SIG-M5 (cell line): Measurements from ENCODE around the gene CXorf58.
A peak's percentile ranks its signal among the peaks of the same experiment; 100 is the strongest.

Experiments used
- DNase-seq: peaks from one replicate; lab custom pipeline; 2025; lab: John Stamatoyannopoulos, UW

CXorf58 gene

DNA sequence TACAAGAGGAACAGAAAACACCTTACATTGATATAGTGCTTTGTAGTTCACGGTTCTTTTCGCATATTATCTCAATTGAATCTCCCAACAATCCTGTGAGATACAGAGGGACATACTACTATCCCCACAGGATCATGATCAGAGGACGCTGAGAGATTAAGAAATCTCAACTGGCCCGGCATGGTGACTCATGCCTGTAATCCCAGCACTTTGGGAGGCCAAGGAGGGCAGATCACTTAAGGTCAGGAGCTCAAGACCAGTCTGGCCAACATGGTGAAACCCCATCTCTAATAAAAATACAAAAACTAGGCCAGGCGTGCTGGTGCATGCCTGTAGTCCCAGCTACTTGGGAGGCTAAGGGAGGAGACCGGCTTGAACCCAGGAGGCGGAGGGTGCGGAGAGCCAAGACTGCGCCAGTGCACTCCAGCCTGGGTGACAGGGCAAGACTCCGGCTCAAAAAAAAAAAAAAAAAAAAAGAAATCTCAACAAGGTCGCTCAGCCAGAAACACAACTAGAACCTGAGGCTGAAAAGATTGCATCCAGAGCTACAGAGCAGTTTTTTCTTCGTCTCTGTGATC is 7.5 kb upstream of the CXorf58 start:
- no peak for DNase-seq

DNA sequence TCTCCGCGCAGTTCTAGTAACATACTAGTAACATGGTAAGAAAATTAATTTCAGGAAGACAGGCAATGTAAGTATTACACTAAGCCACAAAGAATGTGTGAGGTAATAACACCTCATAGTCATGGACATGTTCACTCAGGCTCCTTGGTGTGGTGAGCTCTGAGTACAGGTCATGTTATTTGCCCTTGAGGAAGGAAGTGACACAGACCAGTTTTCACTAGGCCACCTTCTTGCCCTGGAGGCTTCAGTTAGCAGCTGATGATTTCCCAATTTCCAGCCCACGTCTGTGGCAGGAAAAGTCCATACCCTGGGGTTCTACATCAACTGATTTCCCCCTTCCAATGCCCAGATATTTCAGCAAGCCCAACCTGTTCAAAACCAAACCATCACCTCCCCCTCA is 6.7 kb upstream of the CXorf58 start:
- no peak for DNase-seq

DNA sequence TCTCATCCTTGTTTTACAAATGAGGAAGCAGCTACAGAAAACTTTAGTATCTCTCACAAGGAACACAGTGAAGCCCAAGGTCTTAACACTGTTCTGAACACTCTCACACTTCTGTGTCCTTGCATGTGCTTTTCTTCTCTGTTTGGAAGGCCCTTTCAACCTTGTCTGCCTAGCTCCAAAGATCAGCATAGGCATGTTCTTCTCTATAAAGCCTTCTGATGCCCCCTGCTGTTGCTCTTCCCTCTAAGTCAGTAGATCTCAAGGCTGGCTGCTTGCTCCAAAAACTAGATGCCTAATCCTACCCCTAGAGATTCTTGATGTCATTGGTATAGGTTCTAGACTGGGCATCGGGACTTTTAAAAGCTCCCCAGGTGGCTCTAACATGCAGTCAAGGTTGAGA is 6.0 kb upstream of the CXorf58 start:
- peak; percentile 30 for DNase-seq

DNA sequence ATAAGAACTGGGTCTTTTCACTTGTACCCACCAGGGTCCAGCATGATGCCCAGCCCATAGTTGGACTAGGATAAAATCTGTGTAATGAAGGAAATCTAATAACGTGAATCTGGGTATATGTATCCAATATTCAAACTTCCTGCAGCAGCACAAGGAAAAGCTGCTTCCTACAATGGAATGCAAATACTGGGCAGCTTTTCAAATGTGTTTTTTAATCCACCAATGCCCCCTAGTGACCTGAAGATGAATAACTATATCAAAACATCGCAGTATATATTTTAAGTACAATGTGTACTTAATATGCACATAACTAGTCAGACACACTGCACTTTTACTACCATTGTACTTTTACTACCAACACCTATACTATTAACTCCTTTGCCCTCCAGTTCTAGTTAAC is 5.4 kb upstream of the CXorf58 start:
- no peak for DNase-seq

DNA sequence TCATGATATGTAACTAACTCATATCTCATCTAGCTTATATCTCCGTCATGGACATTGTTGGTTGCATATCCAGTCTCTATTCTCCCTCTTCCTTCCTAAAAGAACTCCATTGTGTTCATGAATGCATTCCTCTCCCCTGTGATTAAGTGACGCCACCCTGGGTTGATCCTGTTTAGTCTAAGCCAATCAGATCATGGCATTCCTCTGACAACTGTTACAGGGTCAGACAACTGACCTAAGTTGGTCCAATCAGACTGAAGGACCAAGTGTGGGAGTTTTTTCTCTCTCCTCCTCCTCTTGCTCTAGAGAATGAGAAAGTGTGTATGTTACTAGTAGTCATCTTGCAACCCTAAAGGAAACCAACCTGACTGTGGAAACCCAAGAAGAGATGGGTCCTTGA is 3.7 kb upstream of the CXorf58 start:
- no peak for DNase-seq

DNA sequence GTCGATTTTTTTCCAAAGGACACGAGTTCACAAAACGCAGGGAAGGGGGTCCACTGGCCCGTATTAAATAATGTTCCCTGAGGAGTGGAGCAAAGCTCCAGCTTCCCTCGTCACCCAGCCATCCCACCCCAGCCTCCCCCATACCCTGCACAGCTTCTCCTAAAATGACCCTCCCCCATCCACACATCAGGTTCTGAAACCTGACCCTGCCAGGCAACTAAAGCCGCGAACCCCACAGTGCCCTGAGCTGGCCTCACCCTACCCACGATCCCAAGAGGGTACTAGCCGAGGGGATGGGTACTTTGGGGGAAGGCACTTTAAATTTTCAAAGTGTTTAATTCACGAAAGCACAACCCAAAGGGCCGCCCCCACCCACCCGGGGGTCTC is 702 bp upstream of the CXorf58 start:
- DNase-seq = no peak

DNA sequence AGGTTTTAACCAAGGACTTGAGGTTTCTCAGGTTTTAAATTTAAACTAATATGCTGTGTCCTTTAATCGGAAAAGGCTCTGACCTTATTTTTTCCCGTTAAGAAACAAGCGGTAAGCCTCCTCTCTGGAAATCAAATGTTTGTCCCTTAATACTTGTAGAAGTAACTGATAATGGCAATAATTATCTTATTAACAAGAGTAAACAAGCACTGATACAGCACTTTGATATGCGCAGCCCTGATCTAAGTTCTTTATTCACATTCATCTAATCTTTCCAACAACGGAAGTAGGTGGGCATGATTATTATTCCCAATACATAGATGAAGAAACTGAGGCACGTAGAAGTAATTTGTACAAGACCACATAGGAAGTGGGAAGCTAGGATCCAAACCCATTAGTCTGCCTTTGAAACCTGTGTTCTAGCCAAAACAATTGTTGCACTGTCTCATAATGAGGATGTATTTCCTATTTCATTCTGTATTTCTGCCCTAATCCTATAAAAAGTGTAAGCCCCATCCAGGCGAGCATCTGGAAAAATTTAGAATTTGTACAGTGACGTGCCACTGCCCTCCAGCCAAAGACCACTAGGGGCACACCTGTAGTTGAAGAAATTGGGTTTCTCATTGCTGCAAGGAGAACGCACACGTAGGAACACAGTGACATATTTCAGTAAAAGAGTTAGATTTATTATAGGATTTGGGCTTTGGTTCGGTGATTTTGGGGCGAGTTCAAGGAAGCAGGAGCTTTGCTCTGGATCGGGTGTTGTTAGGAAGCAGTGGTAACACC is 606 bp downstream of the CXorf58 start:
- DNase-seq = no peak

DNA sequence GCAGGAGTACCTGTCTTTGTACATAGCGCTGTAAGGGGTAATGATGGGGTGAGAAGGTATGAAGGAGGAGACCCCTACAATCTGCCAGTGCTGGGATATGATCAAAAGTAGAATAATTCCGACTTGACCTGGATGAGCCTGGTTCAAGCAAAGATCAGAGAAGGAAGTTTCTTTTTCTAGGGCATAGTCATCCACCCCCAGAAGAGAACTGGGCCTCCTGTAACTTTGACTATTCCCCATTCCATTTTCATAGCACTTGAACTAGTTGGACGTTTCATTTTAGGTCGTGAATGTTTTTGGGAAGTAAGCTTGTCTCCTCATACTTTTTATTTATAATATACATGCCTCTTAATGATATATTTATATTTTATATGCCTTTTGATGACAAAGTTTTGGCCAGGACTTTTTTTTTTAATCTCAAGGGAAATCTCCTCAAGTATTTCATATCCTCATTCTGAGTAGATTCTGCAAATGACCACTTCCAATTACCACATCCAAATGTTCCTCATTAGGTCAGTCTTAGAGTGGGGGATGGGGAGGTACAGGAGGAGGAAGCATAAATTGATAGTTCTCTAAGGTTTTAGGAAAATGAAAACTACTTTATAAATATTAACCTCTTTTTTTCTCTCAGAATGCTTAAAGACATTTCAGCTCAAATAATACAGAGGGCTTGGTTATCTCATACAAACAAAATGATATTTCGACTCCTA is 3.5 kb downstream of the CXorf58 start:
- no peak for DNase-seq

DNA sequence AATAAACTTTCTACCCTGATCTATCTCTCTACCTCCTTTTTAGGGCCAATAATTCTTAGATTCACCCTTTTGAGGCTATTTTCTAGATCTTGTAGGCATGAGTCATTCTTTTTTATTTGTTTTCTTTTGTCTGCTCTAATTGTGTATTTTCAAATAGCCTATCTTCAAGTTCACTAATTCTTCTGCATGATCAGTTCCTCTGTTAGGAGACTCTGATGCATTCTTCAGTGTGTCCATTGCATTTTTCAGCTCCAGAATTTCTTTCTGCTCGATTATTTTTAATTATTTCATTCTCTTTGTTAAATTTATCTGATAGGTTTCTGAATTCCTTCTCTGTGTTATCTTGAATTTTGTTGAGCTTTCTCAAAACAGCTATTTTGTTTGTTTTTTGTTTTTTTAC is 11.3 kb downstream of the CXorf58 start:
- no peak for DNase-seq

DNA sequence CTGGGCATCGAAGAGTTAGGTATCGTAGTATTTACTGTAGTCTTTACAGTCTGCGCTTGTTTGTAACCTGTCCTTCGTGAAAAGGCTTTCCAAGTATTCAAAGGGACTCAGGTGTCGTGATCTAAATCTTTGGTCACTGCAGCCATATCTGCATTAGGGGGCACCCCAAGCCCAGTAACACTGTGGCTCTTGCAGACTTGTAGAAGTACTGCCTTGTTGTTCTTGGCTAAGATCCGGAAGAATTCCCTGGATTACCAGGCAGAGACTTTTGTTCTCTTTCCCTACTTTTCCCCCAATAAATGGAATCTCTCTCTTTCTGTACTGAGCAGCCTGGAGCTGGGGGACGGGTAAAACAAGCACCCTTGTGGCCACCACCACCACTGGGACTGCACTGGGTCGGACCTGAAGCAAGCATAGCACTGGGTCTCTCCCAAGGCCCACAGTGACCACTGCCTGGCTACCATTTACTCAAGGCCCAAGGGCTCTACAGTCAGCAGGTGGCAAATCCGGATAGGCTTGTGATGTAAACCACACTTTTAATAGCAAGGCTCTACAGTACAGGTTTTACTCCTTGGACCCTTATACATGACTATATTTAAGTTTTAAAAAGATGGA is 12.0 kb downstream of the CXorf58 start:
- DNase-seq = no peak

DNA sequence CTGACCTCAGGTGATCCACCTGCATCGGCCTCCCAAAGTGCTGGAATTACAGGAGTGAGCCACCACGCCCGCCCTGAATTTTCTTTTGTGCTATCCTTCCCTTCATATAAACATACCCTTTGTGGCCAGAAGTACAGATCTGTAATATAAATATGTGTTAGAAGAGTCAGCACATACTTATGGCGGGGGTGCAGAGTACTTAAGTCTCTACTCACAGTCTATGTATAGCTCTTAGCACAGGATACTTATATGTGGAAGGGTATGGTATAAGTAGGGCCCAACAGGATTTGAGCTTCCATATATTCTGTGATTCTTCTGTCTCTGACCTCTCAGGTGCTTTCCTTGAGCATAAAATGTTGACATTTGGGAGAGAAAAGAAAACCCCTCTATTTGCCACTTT is 18.2 kb downstream of the CXorf58 start:
- no peak for DNase-seq

DNA sequence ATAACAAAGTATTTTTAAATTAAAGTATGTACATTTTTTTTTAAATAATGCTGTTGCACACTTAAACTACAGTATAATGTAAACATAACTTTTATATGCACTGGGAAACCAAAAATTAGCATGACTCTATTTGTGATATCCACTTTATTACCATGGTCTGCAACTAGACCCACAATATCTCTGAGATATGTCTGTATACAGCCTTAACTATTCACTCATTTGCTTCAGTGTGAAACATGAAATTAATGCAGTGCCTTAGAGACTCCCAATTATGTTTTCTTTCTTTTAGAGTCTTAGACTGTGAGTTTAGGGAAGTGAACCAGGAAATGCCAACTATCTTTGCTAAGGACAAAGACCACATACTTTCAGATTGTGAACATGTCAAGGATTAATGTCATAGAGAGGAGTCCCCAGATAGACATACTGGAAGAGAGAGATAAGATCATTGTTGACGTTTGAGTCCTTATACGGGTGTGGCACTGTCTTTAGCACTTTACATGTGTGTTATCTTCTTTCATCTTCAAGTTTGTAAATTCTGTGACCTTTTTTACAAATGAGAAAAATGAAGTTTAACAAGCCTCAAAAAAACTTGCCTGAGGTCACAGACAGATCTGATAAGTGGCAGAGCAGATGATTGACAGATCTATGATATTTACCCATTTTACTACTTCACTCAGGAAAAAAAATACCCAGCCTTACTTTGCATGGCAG is 23.2 kb downstream of the CXorf58 start:
- no peak for DNase-seq

DNA sequence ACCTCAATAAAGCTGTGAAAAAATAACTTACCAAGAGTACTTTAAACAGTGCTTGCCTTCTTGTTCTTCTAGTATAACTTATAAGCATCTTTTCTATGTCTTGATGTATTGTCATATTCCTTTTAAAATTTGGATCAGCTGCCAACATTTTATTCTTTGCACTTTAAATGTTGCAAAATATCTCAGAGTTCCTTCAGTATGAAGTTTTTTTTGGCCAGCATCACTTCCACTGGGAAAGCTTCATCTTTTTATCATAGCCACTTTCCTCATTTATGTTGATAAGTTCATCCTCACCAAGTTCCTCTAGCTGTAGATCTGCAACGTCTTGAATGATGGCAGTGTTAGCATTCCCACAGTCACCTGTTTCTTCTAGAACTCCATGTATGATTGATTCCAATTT is 24.2 kb downstream of the CXorf58 start:
- no peak for DNase-seq

DNA sequence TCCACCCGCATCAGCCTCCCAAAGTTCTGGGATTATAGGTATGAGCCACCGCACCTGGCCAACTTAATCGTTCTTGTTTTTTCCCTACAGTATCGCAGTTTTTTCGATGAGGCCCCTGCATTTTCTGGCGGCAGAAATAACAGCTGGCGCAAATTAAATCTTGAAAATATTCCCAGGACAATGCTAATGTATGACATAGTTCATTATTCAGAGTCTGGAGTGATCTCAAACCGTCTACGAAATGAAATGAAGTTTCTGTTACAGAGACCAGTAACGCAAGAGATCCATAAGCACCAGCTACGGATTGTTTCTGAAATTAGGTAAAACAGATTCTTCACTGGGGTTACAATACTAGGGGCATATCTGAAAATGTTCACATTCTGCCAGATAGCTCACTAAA is 27.3 kb downstream of the CXorf58 start:
- DNase-seq = no peak

DNA sequence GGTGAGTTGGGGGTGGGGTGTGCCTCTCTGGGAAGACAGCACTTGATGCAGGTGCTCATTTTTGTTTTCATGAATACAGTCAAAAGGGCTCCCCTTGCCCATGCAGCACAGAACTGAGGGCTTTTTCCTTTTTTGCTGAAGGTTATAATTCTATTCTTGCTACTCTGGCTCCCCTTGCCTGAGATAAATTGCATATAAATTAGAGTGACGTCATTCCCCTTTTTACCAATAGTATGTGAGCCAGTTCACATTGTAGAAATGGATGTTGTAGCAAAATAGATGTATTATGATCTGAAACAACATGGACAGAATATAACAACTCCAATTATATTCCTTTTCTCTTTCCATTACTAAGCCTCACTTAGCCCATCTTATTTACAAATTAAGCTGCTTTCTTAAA is 28.4 kb downstream of the CXorf58 start:
- DNase-seq = no peak

DNA sequence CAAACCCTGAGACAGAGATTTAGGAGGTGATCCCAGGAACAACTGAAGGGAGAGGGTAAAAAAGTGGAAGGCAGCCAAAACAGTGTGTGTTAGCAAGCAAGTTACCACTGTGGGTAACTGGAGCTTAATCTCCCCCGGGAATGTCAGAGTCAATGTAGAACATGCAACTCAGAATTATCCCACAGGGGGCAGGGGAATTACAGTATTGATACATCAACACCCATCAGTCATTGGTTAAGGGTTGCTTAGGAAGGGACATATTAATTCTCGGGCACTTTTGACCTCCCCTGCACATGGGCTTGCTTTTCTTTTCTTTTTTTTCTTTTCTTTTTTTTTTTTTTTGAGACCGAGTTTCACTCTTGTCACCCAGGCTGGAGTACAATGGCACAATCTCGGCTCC is 29.3 kb downstream of the CXorf58 start:
- DNase-seq = no peak

DNA sequence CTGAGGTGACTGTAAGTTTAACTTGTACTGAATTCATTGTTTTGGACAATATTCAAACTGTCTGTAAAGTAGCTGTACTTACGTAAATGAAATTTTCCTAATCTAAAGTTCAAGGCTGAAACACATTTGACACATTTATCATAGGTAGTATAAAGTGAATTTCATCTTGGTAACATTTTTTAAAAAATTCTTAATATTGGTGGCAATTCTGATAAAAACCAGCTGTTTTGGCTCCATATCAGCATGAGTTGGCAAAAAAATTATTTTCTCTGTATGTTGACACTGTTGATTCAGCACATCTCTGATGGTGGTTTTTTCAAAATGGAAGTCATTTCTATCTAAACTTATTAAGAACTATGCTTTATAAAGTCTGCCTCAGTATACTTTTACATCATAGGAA is 30.9 kb downstream of the CXorf58 start:
- DNase-seq = no peak

DNA sequence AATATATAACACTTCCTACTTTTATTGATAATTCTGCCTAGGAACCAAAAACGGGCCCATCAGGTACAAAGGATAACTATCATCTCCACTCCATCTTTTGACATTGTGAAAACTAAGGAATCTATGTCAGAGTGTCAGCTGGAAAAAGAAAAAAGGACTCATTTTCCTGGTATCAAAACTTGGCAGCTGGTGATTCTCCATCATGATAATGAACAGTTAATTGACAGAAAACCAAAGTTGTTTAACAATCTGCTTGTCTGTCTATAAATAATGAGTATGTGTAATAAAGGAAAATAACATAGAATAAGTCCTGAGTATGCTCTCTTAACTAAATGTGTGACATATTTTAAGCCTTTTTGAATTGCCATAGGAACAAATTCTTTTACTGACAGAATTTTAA is 31.4 kb downstream of the CXorf58 start:
- DNase-seq = no peak

DNA sequence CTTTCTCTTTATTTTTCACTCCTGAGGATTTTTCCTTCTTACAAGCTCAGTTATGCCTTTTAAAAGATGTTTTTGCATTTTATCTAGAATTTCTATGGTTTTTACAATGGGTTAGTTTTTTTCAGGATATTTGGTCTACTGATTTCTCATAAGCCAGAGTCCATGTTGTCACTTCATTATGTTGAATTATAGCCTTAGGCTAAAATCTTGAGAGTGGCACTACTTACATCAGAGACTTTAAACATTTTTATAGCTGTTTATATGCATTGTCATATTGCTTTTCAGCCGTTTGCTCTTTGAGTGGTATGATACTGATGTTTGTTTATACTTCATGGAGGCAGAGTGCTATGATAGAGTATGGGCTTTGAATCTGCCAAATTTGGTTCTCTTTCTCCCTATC is 36.4 kb downstream of the CXorf58 start:
- no peak for DNase-seq

DNA sequence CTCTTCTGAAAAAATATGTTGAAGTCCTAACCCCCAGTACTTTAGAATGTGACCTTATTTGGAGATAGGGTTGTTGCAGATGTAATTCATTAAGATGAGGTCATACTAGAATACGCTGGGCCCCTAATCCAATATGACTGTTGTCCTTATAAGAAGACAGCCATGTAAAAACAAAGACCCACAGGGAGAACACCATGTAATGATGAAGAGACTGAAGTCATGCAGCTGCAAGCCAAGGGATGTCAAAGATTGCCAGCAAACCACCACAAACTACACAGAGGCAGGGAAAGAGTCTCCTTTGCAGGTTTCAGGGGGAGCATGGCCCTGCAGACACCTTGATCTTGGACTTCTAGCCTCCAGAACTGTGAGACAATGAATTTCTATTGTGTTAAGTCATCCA is 37.4 kb downstream of the CXorf58 start:
- no peak for DNase-seq

DNA sequence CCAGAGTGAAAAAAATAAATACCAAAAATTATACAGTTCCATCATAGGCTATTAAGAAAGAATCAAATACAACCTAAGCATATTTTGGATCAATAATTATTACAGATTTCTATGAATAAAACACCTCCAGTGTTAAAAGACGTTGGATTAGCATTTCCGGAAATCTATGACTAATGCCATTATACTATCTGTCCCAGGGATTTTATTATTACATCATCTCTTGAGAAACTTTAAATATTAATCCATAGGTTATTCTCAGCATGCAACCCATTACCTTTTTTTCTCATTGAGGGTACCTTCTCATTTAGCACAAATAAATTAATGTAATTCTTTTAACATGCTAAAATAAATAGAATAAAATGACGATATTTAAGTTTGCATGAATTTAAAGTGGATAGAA is 44.6 kb downstream of the CXorf58 start:
- DNase-seq = no peak
